ENCODE results near the gene ATP2C1.

The ATP2C1 gene

DNA sequence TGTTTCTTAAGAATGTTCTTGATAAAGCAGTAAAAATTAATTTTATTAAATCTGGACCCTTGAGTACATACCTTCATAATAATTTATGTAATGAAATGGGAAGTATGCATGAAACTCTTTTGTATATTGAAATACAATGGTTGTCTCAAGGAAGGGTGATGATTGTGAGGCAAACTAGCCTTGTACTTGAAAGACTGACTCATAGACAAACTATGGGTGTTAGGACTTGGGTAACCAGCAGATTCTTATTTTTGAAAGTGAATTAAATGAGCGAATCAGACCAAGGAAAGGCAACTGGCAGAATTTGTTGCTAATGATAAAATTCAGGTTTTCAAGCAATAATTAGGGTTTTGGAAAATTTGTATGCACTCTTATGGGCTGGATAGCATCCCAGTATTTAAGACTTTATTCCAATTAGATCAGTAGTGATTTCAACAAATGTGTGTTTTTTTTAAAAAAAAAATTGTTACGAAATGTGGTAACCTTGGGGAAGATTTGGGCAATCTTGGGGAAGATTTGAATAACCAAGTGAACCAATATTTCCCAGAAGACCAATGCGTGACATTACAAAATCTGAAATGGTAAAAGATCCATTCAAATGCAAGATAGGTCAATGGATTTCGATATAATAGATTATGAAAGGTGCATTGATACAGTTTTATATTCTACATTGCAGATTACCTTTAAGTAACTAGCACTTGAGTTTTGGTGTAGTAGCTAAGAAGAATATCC, 42.0 kb downstream of the ATP2C1 start:
- Histone ChIP-seq H3K9me3 (ENCODE audit: control insufficient read depth, low read length) (no peaks in the 10 kb centered on the region), H3K4me3 (ENCODE audit: insufficient read depth, low read depth, low read length) (no peak overlapping the region), H3K4me1 (ENCODE audit: control insufficient read depth, insufficient read depth, low read length) (no peaks in the 10 kb centered on the region), H3K27me3 (ENCODE audit: control insufficient read depth, insufficient read depth, low read length, poor library complexity, severe bottlenecking) (no peaks in the 10 kb centered on the region), H3K36me3 (ENCODE audit: control insufficient read depth, insufficient read depth, low read length) (peaks cover 5% of the 10 kb centered on the region), H3K27ac (ENCODE audit: insufficient read depth, low read depth, low read length, poor library complexity, severe bottlenecking) (no peak overlapping the region)
- 97 to 100% methylated on average over 3 of the region's 4 CpGs for WGBS, 2 experiments

DNA sequence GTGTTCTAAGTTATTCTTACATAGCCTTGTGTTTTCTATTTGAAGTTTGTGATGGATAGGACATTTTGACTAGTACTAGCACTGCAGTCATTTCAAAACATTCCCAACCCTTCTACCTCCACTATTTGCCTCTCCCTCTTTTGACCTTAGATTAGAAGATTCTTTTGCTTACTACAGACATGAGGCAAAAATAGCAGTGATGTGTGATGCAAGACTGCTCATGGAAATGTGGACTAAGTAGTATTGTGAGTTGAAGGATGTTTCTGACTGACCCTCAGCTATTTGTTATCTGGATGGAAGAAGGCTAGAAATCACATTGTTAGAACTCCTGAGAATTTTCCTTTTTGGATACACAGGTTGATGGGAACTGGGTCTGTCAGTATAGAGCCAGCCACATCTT, 45.9 kb downstream of the ATP2C1 start:
- H3K4me3 ChIP-seq (ENCODE audit: insufficient read depth, low read depth, low read length) = no peak overlapping the region
- no peaks in the 10 kb centered on the region for H3K27me3 ChIP-seq (ENCODE audit: control insufficient read depth, insufficient read depth, low read length, poor library complexity, severe bottlenecking)
- H3K27ac ChIP-seq (ENCODE audit: insufficient read depth, low read depth, low read length, poor library complexity, severe bottlenecking) = no peak overlapping the region
- peaks cover 9% of the 10 kb centered on the region for H3K36me3 ChIP-seq (ENCODE audit: control insufficient read depth, insufficient read depth, low read length)
- no peaks in the 10 kb centered on the region for H3K4me1 ChIP-seq (ENCODE audit: control insufficient read depth, insufficient read depth, low read length)
- no peaks in the 10 kb centered on the region for H3K9me3 ChIP-seq (ENCODE audit: control insufficient read depth, low read length)

- no peak overlapping the region for H3K4me3 ChIP-seq (ENCODE audit: insufficient read depth, low read depth, low read length)
- H3K27me3 ChIP-seq (ENCODE audit: control insufficient read depth, insufficient read depth, low read length, poor library complexity, severe bottlenecking) = no peaks in the 10 kb centered on the region
- peaks cover 10% of the 10 kb centered on the region for H3K36me3 ChIP-seq (ENCODE audit: control insufficient read depth, insufficient read depth, low read length)
- no peaks in the 10 kb centered on the region for H3K4me1 ChIP-seq (ENCODE audit: control insufficient read depth, insufficient read depth, low read length)
- H3K9me3 ChIP-seq (ENCODE audit: control insufficient read depth, low read length) = no peaks in the 10 kb centered on the region
- H3K27ac ChIP-seq (ENCODE audit: insufficient read depth, low read depth, low read length, poor library complexity, severe bottlenecking) = no peak overlapping the region
Observed at GRCh38 chr3:130941793-130942192, 47.9 kb downstream of the ATP2C1 start.

- Histone ChIP-seq H3K27ac (ENCODE audit: insufficient read depth, low read depth, low read length, poor library complexity, severe bottlenecking) (no peak overlapping the region), H3K27me3 (ENCODE audit: control insufficient read depth, insufficient read depth, low read length, poor library complexity, severe bottlenecking) (no peaks in the 10 kb centered on the region), H3K4me3 (ENCODE audit: insufficient read depth, low read depth, low read length) (no peak overlapping the region), H3K9me3 (ENCODE audit: control insufficient read depth, low read length) (no peaks in the 10 kb centered on the region), H3K4me1 (ENCODE audit: control insufficient read depth, insufficient read depth, low read length) (no peaks in the 10 kb centered on the region), H3K36me3 (ENCODE audit: control insufficient read depth, insufficient read depth, low read length) (peaks cover 9% of the 10 kb centered on the region)
- WGBS, 2 experiments = 99% methylated on average over 3 of the region's 3 CpGs
Observed at GRCh38 chr3:130946882-130947281, 53.0 kb downstream of the ATP2C1 start.

DNA sequence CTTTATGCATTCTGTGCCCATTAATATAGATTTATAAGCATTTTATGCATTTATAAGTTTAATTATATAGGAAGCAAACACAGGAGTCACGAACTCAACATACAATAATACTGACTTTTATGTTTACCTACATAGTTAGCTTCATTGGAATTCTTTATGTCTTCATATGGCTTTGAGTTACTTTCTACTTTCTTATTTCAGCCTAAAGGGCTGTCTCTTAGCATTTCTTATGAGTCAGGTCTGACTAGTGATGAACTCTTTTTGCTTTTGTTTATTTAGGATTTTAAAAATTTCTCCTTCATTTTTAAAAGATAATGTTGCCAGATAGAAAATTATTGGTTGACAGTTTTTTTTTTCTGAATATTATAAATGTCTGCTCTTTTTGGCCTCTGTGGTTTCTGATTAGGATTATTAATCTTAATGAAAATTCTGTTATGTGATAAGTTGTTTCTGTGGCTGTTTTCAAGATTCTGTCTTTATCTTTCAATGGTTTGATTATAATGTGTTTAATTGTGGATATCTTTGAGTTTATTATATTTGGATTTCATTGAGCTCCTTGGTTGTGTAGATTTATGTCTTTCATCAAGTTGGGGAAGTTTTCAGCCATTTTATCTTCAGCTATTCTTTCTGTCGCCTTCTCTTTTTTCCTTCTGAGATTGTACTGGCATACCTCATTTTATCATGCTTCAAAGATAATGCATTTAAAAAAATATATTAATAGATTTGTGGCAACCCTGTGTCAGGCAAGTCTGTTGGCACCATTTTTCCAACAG, 54.3 kb downstream of the ATP2C1 start:
- Histone ChIP-seq H3K9me3 (ENCODE audit: control insufficient read depth, low read length) (no peaks in the 10 kb centered on the region), H3K27ac (ENCODE audit: insufficient read depth, low read depth, low read length, poor library complexity, severe bottlenecking) (no peak overlapping the region), H3K27me3 (ENCODE audit: control insufficient read depth, insufficient read depth, low read length, poor library complexity, severe bottlenecking) (no peaks in the 10 kb centered on the region), H3K4me3 (ENCODE audit: insufficient read depth, low read depth, low read length) (no peak overlapping the region), H3K4me1 (ENCODE audit: control insufficient read depth, insufficient read depth, low read length) (no peaks in the 10 kb centered on the region), H3K36me3 (ENCODE audit: control insufficient read depth, insufficient read depth, low read length) (peaks cover 9% of the 10 kb centered on the region)
- WGBS, 2 experiments = 60 to 85% methylated on average over 1 to 2 of the region's 2 CpGs

DNA sequence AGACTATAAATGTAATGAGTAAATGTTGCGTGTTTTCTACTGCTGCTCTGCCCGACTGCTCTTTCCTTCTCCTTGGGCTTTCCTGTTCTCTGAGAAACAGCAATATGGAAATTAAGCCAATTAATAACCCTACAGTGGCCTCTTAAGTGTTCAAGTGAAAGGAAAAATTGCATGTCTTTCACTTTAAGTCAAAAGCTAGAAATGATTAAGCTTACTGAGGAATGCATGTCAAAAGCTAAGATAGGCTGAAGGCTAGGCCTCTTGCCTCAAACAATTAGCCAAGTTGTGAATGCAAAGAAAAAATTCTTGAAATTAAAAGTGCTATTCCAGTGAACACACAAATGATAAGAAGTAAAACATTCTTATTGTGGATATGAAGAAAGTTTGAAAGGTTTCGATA, 55.0 kb downstream of the ATP2C1 start:
- WGBS, 2 experiments = 91 to 92% methylated on average over 2 to 3 of the region's 3 CpGs
- H3K4me1 ChIP-seq (ENCODE audit: control insufficient read depth, insufficient read depth, low read length) = no peaks in the 10 kb centered on the region
- H3K36me3 ChIP-seq (ENCODE audit: control insufficient read depth, insufficient read depth, low read length) = peaks cover 9% of the 10 kb centered on the region
- no peak overlapping the region for H3K27ac ChIP-seq (ENCODE audit: insufficient read depth, low read depth, low read length, poor library complexity, severe bottlenecking)
- H3K4me3 ChIP-seq (ENCODE audit: insufficient read depth, low read depth, low read length) = no peak overlapping the region
- H3K27me3 ChIP-seq (ENCODE audit: control insufficient read depth, insufficient read depth, low read length, poor library complexity, severe bottlenecking) = no peaks in the 10 kb centered on the region
- no peaks in the 10 kb centered on the region for H3K9me3 ChIP-seq (ENCODE audit: control insufficient read depth, low read length)

- 100% methylated on average over 1 of the region's 2 CpGs; no CpG with 5 or more reads in 1 of the 2 experiments for WGBS, 2 experiments
- peaks cover 9% of the 10 kb centered on the region for H3K36me3 ChIP-seq (ENCODE audit: control insufficient read depth, insufficient read depth, low read length)
Observed at GRCh38 chr3:130950124-130950523, 56.2 kb downstream of the ATP2C1 start.

GRCh38 chr3:130950641-130951040, 56.8 kb downstream of the ATP2C1 start:
- Histone ChIP-seq H3K27ac (ENCODE audit: insufficient read depth, low read depth, low read length, poor library complexity, severe bottlenecking) (no peak overlapping the region), H3K27me3 (ENCODE audit: control insufficient read depth, insufficient read depth, low read length, poor library complexity, severe bottlenecking) (no peaks in the 10 kb centered on the region), H3K36me3 (ENCODE audit: control insufficient read depth, insufficient read depth, low read length) (peaks cover 9% of the 10 kb centered on the region), H3K4me3 (ENCODE audit: insufficient read depth, low read depth, low read length) (no peak overlapping the region), H3K4me1 (ENCODE audit: control insufficient read depth, insufficient read depth, low read length) (no peaks in the 10 kb centered on the region), H3K9me3 (ENCODE audit: control insufficient read depth, low read length) (no peaks in the 10 kb centered on the region)

More at GRCh38 chr3:130950124-130950523, 56.2 kb downstream of the ATP2C1 start:
- Histone ChIP-seq H3K9me3 (ENCODE audit: control insufficient read depth, low read length) (no peaks in the 10 kb centered on the region), H3K4me3 (ENCODE audit: insufficient read depth, low read depth, low read length) (no peak overlapping the region), H3K4me1 (ENCODE audit: control insufficient read depth, insufficient read depth, low read length) (no peaks in the 10 kb centered on the region), H3K27me3 (ENCODE audit: control insufficient read depth, insufficient read depth, low read length, poor library complexity, severe bottlenecking) (no peaks in the 10 kb centered on the region), H3K27ac (ENCODE audit: insufficient read depth, low read depth, low read length, poor library complexity, severe bottlenecking) (no peak overlapping the region)

GRCh38 chr3:130955481-130955880, 61.6 kb downstream of the ATP2C1 start:
- Histone ChIP-seq H3K9me3 (ENCODE audit: control insufficient read depth, low read length) (no peaks in the 10 kb centered on the region), H3K27ac (ENCODE audit: insufficient read depth, low read depth, low read length, poor library complexity, severe bottlenecking) (no peak overlapping the region), H3K4me1 (ENCODE audit: control insufficient read depth, insufficient read depth, low read length) (no peaks in the 10 kb centered on the region), H3K36me3 (ENCODE audit: control insufficient read depth, insufficient read depth, low read length) (peaks cover 9% of the 10 kb centered on the region), H3K4me3 (ENCODE audit: insufficient read depth, low read depth, low read length) (no peak overlapping the region), H3K27me3 (ENCODE audit: control insufficient read depth, insufficient read depth, low read length, poor library complexity, severe bottlenecking) (no peaks in the 10 kb centered on the region)
- WGBS, 2 experiments = 96 to 97% methylated on average over 4 of the region's 5 CpGs

- WGBS, 2 experiments = no CpG with 5 or more reads among the region's 1 CpG
- Histone ChIP-seq H3K4me3 (ENCODE audit: insufficient read depth, low read depth, low read length) (no peak overlapping the region), H3K36me3 (ENCODE audit: control insufficient read depth, insufficient read depth, low read length) (peaks cover 12% of the 10 kb centered on the region), H3K27me3 (ENCODE audit: control insufficient read depth, insufficient read depth, low read length, poor library complexity, severe bottlenecking) (no peaks in the 10 kb centered on the region), H3K9me3 (ENCODE audit: control insufficient read depth, low read length) (no peaks in the 10 kb centered on the region), H3K4me1 (ENCODE audit: control insufficient read depth, insufficient read depth, low read length) (no peaks in the 10 kb centered on the region), H3K27ac (ENCODE audit: insufficient read depth, low read depth, low read length, poor library complexity, severe bottlenecking) (no peak overlapping the region)
Observed at GRCh38 chr3:130956281-130956680, 62.4 kb downstream of the ATP2C1 start.

Measured in ectodermal cell (in vitro differentiated cells).